ENCODE measurements around the gene LPO.

Gene LPO

DNA sequence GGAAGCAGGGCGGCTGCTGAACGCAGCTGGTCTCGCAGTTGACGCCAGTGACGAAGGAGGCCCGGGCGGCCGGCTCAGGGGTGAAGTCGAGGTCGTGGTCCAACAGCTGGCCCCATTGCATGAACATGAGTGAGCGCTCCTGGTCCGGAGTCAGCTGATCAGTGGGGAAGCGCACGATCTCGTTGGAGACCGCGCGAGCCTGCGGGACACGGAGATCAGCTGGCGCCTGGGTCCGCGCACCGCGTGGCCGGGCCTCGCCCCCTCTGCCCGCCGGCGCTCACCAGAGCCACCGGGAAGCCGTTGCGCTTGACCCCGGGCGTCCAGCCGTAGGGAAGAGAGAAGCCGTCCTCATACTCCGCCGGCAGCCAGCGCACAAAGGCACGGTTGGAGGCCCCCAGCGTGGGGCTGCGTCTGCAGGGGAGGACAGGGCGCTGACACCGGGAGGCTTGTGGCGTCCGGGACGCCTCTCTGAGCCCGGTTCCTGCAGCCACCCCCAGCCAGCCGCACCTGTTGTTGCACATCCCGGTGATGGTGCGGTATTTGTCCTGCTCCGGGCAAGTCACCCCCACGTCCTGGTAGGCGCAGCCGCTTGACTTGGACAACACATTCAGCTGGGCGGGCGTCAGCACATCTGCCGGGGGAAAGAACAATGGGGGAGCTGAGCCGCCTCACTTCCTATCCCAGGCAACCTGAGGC lies 40.8 kb downstream of the LPO start:
- peak; percentile 35 for DNase-seq

DNA sequence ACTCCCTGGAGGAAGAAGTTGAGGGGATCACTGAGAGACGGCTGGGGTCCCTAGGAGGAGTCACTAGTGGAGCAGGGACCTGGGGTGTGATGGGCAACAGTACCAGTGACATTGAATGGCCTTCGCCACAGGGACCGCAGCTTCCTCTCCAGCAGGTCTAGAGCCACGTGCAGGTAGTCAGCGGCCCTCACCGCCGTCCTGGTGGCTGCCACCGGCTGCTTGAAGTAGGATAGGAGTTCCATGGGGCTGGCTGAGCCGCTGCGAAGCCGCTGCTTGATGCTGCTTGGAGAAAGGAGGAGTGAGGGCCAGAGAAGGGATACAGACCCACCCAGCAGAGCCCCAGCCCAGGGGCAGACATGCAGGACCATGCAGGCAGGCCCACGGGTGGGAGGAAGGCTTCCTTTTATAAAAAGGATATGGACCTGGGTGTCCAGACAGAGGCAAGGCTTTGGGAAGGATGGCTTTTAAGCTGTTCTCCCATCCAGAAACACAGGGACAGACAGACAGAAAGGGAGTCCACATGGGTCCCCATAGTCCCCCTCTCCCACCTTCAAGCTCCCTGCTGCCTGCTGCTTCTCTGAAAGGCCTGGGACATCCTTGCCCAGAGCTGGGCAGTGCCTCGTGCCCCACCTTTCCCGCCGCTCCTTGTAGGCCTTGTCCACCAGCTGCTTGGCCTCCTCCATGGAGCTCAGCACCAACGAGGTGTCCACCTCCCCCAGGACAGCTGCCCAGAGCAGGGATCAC lies 41.5 kb downstream of the LPO start:
- DNase-seq, result peak; percentile 56

DNA sequence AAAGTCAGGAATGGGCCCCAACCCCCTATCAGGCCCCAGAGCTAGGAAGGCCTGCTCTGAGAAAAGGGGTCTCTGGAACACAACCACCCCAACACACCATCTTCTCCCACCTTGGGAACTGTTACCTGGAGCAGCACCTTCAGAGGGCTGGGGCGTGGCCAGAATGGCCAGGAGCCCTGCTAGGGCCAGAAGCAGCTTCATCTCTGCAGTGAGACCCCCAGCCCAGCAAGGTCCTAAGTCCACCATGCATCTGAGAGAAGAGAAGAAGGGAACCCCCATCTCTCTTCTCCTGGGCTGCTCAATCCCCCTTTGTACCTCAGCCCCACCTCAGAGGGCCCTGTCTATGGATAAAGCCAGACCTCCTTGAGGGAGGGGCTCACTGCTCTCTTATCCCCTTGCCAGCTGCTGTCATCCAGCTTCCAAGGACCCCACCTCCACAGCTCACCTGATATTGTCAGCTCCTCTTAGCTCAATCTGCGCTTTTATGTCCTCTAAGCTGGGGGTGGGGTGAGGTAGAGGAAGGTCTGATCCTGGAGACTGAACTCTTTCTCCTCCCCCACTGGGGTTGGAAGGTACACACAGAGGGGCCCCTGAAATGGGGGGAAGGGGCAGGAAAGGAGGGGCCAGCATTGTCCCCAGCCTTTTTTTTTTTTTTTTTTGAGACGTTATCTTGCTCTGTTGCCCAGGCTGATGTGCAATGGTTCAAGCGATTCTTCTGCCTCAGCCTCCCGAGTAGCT lies 42.3 kb downstream of the LPO start, which contains the start of gene MPO:
MPO (minus strand) TSS at position 456 of the 738 bp plus-strand sequence; CDS start at position 279, 177 bp downstream.
- peak; percentile 52 for DNase-seq

DNA sequence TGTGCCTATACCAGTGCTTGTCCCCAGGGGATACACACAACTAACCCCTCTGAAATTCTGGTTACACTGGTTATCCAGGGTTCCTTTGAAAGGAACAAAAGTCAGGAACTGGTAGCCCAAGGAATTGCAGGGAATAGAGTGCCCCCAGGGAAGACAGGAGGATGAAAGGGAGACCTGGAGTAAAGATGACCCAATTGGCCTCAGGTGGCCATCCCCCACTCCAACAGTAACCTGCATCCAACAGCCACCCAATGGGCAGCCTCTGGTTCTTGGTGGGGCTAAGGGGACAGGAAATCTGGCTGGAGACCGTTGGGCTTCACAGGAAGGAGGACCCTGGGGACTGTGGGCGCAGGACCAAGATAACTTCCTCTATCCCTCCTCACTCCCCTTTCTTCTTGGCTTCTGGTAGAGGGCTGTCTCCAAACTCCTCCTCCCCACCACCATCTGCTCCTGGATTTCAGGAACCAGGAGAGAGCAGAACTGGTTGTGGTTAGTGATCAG lies 43.2 kb downstream of the LPO start:
- DNase-seq, result no peak

DNA sequence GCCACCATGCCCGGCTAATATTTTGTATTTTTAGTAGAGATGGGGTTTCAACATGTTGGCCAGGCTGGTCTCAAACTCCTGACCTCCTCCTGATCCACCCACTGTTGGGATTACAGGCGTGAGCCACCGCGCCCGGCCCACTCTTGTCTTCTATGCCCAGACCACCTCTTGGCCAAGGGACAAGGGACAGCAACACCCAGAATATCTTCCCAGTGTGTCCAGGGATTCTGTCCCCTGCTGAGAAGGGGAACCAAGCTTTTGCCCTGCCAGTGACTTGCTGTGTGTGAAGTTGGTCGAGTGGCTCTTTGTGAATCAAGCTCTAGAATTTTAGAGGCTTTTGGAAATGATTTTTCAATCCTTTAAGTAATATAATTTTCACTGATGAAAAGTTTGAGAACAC lies 44.1 kb downstream of the LPO start:
- DNase-seq, result peak; percentile 40

DNA sequence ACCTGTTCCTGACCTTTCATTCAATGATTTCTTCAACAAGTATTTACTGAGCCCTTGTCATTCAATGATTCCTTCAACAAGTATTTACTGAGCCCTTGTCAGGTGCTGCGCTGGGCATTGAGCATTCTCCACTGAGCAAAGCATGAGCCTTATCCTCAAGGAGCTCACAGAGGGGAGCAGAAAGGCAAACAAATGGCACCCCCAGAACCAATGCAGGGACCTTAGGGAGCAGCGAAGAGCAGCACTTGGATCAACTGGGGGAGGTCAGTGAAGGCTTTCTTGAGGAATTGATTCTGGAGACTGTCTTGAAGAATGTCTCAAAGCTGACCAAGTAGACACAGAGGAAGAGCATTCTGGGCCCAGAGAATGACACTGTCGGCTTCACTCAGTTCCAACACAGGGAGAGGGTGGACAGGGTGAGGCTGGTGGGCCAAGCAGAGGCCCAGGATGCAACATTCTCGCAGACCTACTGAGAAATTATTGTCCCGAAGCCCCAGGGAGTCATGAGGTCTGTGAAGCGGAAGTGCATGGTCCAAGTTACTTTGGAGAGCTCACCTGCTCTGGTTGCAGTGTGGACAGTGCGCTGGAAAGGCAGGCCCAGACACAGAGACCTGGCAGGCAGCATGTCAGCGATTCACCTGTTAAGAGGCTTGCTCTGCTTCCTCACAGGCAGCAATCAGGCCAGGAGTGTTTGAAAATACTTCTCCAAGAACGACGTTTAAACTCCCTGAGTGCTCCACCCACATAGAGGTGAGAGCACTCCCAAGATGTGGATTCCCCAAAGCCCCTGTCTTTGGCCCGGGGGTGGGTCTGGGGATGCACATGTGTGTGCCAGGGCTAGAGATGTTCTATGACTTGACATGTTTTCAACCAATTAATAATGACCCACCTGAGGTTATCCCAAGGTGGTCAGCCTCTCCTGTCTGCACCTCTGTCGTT lies 45.6 kb downstream of the LPO start:
- DNase-seq, result peak; percentile 46

DNA sequence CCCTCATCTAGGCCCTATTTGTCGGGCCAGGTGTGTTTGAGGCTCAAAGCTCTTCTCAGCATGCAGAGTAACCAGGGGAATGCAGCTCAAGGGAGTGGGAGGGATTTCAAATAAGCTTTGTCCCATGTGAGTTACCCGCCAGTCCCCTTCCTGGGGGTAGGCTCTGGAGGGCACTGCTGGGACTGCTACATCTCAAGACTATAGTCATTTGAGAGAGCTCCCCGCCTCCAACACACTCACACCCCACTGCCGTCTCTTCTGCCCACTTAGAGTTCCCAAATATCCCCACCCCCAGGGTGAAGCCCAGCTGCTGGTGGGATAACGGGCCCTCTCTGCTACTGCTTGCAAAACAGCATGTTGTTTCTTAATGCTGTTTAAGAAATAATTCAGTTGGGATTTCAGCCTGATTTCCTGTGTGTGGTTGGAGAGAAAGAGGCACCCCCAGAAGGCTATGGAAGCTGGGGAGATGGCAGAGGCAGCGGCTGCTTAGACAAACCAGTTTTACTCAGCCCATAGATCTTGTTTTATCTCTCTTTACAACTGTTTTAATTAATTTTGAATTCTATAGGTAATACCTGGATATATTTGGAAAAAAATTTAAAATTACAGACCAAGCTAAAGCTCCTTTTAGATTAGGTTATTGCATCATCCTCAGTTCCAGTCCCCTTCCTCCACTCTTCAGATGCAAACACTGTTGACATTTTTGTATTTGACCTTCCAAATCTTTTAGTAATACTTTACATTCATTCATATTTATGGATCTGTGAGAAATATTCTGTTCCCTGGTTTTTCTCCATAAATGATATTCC lies 46.4 kb downstream of the LPO start:
- no peak for DNase-seq

DNA sequence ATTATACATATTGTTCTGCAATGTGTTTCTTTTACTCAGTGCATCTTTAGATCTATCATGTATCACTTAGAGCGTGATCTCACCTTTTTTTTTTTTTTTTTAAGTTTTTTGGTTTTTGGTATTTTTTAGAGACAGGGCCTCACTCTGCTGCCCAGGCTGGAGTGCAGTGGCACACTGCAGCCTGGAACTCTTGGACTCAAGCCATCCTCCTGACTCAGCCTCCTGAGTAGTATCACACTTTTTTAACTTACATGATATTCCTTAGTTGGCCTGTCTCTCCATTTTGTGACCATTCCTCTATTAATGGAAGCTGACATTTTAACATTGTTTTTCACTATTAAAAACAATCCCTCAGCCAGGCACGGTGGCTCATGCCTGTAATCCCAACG lies 47.0 kb downstream of the LPO start:
- DNase-seq, result no peak

DNA sequence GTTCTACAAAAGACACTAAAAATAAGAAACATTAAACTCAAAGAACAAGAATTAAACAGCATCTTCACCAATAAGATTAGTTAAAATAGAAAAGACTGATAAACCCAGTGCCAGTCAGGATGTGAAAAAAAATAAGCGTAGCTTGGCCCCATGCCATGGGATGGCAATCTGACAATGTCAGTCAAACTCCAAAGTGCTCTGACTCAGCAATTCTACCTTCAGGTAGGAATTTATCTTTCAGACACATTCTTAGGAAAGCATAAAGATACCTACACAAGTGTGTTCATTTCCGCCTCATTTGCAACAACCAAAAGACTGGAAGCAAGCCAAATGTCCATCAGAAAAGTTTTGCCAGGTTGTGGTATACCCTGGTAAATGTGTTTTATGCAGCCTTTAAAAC lies 51.5 kb downstream of the LPO start:
- no peak for DNase-seq

DNA sequence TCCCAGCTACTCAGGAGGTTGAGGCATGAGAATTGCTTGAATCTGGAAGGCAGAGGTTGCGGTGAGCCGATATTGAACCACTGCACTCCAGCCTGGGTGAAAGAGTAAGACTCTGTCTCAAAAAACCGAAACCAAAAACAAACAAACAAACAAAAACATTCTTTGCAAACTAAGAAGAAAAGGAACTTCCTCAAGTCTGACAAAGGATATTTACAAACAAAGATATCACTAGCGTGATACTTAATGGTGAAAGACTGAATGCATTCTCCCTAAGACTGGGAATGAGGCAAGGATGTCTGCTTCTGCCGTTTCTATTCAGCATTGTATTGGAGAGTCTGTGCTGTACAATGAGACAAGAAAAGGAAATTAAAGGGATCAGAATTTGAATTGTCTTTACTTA lies 52.9 kb downstream of the LPO start:
- DNase-seq, result no peak

DNA sequence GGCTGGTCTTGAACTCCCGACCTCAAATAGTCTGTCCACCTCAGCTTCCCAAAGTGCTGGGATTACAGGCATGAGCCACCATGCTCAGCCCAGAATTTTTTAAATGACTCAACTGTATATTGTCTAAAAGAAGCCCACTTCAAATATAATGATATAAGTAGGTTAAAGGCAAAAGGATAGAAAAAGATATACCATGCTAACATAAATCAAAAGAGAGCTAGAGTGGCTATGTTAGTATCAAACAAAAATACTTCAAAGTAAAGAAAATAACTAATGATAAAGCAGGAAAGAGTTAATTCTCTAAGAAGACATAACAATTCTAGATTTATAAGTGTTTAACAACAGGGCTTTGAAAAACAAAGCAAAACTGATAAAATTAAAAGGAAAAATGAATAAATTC lies 55.6 kb downstream of the LPO start:
- no peak for DNase-seq

DNA sequence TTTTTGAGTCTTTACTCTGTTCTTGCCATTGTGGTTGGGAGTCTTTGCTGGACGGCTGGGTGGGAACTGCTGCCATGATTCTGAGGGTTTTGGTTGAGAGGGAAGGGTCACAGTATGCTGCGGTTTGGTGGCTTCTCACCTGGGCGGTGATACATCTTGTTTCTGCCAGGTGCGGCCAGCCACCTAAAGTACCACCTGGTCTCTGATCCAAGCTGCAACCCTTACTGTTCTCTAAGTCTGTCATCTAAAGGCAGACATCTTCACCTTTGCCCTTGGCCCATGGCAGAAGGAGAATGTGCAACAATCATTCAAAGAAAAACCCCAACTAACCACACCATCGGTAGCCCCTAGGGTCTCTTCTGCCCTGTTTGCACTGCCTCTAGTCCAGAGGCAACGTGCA lies 62.0 kb downstream of the LPO start:
- peak; percentile 49 for DNase-seq

DNA sequence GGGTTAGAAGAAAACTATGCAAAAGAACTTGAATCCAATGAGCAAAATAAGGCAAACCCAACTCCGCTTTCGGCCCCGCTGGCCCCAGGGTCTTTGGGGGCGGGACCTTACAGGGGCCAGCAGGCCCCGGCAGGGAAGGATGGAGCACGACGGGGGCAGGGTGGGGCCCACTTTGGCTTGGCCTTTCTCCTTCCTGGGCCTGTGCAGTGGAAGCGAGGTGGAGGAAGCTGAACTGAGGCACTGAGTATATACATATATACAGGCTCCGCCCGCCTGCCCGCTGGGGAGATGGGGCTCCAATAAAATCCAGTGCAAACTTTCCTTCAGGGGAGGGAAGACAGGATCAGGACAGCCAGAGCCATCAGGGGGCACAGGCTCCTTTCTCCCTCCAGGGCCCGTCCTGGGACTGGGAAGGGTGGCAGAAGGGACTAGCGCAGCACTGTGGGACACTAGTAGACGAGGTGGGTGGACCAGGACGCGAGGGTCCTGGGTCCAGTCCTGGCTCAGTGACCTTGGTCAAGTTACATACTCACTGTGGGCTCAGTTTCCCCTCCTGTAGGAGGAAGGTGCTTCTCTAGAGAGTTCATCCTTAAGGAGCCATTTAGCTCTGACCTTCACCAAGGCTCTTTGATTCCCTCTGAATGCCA lies 63.2 kb downstream of the LPO start:
- peak; percentile 45 for DNase-seq

DNA sequence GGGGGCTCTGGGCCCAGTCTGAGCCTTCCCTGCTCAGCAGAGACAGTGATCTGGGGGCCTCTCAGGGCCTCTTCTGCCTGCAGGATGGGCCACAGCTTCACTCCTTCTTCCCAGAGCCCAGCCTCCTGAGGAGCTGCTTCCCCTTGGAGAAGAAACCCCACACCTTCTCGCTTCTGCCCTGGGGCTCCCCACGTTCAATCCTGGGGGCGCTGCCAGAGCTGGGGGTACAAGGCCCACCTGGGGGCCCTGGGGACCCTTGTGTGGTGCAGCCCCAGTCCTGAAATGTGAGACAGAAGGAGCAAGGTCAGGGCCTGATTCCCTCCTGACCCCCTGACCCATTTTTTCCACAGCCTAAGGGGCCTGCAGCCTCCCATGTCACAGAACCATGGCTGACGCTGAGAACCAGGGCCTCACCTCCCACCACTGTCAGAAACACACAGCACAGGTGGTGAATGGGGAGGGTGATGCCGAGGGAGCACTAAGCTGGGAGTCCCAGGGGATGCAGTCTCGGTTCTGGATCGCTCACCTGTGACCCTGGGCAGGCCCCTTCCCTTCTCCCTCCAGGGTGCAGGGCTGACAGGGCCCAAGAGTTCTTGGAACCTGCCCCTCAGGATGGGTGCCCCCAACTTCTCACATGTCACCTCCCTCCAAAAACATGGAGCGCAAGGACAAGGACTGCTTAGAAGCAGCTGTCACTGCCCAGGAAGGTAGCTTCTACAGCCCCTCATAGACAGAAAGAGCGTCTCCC lies 64.0 kb downstream of the LPO start:
- DNase-seq, result peak; percentile 47

DNA sequence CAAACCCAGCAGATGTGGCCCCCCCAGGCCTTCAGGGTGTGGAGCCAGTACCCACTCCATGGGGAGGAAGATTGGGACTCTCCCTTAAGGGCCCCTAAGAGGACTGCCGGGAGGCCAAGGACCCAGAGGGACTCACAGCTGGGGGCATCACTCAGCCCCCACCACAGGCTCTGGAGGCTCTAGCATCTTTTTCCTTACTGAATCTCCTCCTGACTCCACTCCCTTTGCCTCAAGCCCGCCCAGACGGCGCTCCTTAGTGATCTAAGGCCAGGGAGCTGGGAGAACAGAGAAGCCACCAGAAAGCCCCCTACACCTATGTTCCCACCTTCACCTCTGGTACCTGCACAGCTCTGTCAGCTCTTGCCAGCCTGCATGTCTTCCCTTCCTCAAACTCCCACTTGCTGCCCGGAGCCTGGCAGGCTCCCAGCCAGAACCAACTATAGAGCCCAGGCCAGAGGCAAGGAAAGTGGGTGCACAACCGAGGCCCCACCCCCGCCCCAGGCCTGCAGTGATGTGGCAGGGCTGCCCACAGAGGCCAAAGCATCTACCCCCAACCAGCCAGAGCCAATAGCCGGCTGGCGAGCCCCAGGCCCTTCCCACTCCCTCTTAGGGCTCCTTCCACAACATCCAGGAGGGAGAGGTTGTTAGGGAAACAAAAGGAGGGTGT lies 64.7 kb downstream of the LPO start:
- DNase-seq, result peak; percentile 38

DNA sequence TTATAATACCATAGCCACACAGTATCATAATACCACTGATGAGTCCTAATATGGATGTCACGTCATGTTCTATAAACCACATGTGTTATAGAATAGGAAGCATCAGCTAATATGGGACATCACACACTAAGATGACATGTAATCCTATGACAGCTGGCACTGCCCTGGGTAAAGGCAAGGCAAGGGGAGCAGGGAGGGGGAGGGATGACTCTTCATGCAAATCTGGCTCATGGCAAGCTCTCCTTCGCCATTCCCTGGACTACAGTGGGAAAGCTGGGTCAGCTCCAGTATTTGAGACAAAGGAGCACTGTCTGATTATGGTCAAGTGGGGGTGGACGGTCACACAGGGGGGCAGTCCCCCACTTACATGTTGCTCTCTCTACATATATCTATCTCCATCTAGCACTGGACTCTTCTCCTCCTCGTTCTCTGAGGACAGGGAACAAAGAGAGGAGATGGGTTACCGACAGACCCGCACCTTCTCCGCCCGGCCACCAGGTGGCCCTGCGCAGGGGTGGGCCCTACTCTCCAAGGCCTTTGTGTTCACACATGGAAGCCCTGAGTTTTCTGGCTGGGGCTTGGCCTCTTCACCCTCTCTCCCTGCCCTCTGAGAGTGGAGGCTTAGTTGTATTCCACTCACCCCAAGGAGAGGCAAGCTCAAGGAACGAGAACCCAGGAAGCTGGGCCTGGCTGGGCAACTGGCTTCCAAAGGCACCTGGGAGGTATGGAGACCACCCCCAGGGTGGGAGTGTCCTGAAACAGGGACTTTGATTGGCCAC lies 65.8 kb downstream of the LPO start:
- DNase-seq, result peak; percentile 82

DNA sequence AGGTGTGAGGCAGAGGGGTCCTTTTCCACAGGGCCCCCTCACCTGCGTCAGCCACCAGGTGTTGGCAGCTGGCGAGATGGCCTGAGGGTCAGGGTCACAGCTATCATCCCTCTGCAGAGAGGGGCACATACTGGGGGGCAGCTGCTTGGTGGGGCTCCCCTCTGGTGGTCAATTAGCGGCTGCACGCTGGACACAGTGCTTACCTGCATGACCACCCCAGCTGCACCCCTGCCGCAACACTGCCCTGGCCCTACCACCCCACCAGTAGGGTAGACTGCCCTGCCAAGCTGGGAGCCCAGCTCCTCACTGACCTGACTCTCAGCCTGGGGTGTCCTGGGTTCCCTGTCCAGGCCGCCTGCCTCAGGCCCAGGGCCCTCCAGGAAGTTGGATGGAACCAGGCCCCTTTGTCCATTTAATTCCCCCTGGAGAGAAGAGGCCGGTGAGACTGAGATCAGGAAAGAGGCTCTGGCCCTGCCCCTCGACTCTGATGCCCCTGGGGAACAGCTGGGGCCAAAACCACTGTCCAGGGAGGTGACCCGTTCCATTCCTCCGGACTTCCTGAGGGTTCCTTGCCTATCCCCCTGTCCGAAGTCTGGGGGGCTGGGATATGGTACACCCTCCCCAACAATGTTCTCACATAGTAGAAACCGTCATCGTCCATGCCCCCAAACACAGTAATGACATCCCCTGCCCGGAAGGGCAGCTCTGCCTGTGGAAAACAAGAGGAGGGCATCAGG lies 66.5 kb downstream of the LPO start:
- peak; percentile 54 for DNase-seq

DNA sequence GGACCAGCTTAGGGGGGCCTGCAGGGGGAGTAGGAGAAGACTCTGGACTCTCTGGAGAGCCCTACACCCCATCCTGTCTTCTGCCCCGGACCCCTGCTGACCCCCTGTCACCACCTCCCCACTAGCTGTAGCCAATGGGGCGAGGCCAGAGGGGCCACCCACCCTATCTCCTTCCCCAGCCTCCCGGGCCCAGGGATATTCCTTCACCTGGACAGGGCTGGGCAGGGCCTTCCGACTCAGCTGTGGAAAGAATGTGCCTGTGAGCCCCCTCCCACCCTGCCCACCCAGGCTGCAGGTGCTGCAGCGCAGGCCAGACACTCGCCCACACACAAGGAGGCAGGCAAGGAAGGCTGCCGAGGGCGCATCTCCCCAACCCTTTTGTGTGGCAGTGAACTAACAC lies 67.2 kb downstream of the LPO start:
- DNase-seq, result peak; percentile 49

Measured in activated CD8-positive, alpha-beta memory T cell treated with anti-CD3 and anti-CD28 coated beads for 24 hours (primary cell).